Osteoblast (primary cell): Measurements from ENCODE around the gene IDNK. TPM values are rescaled to one million over a fixed set of nuclear protein-coding genes. Genes with fewer than 3 reads are reported as not detected.

ENCODE experiments used
- DNase-seq: peaks from one replicate; pipeline ENCODE4 v3.0.0; 2011; ENCODE audit warnings: low spot score, mixed read lengths; ENCODE audit not compliant: insufficient read length; ENCODE audit errors: missing footprints
- H2AFZ ChIP-seq: 2 replicates; pipeline ENCODE4 v1.6.0; 2011; ENCODE audit warnings: mild to moderate bottlenecking, low read length
- H3K27ac ChIP-seq: 2 replicates; pipeline ENCODE4 v1.5.1; 2011; ENCODE audit warnings: mild to moderate bottlenecking, low read depth, low read length, moderate library complexity
- H3K27me3 ChIP-seq: 2 replicates; pipeline ENCODE4 v1.6.0; 2012; ENCODE audit warnings: mild to moderate bottlenecking, control low read depth, inconsistent platforms, low read length, moderate library complexity; ENCODE audit not compliant: insufficient read depth
- H3K36me3 ChIP-seq: 2 replicates; pipeline ENCODE4 v1.5.1; 2011; ENCODE audit warnings: mild to moderate bottlenecking, low read length, control low read depth, moderate library complexity; ENCODE audit not compliant: insufficient read depth
- H3K4me1 ChIP-seq: 2 replicates; pipeline ENCODE4 v1.5.1; 2011; ENCODE audit warnings: mild to moderate bottlenecking, low read length, control low read depth, moderate library complexity; ENCODE audit not compliant: insufficient read depth
- H3K4me2 ChIP-seq: 2 replicates; pipeline ENCODE4 v1.6.0; 2011; ENCODE audit warnings: mild to moderate bottlenecking, low read length; ENCODE audit not compliant: insufficient read depth
- H3K4me3 ChIP-seq: fragments of 200-600 bp; sonication (generic); 3 replicates; pipeline ENCODE4 v1.5.1; 2012; ENCODE audit warnings: mild to moderate bottlenecking, low read length, inconsistent platforms; ENCODE audit not compliant: insufficient read depth
- H3K79me2 ChIP-seq: 2 replicates; pipeline ENCODE4 v1.6.0; 2012; ENCODE audit warnings: mild to moderate bottlenecking, low read length, control low read depth, inconsistent platforms; ENCODE audit not compliant: insufficient read depth
- H3K9me3 ChIP-seq: 2 replicates; pipeline ENCODE4 v1.5.1; 2011; ENCODE audit warnings: low read depth, low read length, control low read depth
- H4K20me1 ChIP-seq: 2 replicates; pipeline ENCODE4 v1.6.0; 2012; ENCODE audit warnings: mild to moderate bottlenecking, low read length, control low read depth; ENCODE audit not compliant: insufficient read depth
- CTCF ChIP-seq: IDR thresholded peaks from 2 replicates; pipeline ENCODE4 v1.5.1; 2011; ENCODE audit warnings: mild to moderate bottlenecking, low read depth, low read length, moderate library complexity; ENCODE audit errors: extremely low read depth
- total RNA-seq: library from RNA; depleted of rRNA; stranded (reverse); fragments of >200 nt; gene quantifications from 2 replicates; pipeline ENCODE4 v1.2.3, GENCODE V29; 2012

The IDNK gene
- total RNA-seq, 1 donor: 4.0 TPM

GRCh38 chr9:83584995-83585394 is 37.9 kb upstream of the IDNK start:
- Histone ChIP-seq H3K79me2 (no peaks in the 10 kb centered on the region), H3K9me3 (no peaks in the 10 kb centered on the region), H3K4me3 (no peak overlapping the region), H3K4me2 (no peak overlapping the region), H3K27ac (no peak overlapping the region), H3K27me3 (no peaks in the 10 kb centered on the region), H3K36me3 (no peaks in the 10 kb centered on the region), H3K4me1 (peaks cover 2% of the 10 kb centered on the region), H2AFZ (no peak overlapping the region), H4K20me1 (no peaks in the 10 kb centered on the region)
- DNase-seq: no peak
- TF ChIP-seq CTCF: no peak

- DNase-seq: no peak
- no peaks in the 10 kb centered on the region for H4K20me1 ChIP-seq
- TF ChIP-seq CTCF: no peak
These were observed 34.7 kb upstream of the IDNK start for GRCh38 chr9:83588256-83588655.

GRCh38 chr9:83596899-83597504 is 25.9 kb upstream of the IDNK start:
- Histone ChIP-seq H2AFZ (no peak overlapping the region), H3K4me3 (no peak overlapping the region), H4K20me1 (no peaks in the 10 kb centered on the region), H3K9me3 (no peaks in the 10 kb centered on the region), H3K27ac (no peak overlapping the region), H3K79me2 (no peaks in the 10 kb centered on the region), H3K36me3 (no peaks in the 10 kb centered on the region), H3K27me3 (no peaks in the 10 kb centered on the region), H3K4me2 (no peak overlapping the region), H3K4me1 (no peaks in the 10 kb centered on the region)
- peak; percentile 75 for TF ChIP-seq CTCF
- DNase-seq: peak; percentile 79

More at GRCh38 chr9:83588256-83588655, 34.7 kb upstream of the IDNK start:
- Histone ChIP-seq H3K4me1 (no peaks in the 10 kb centered on the region), H3K79me2 (no peaks in the 10 kb centered on the region), H3K27ac (no peak overlapping the region), H3K4me3 (no peak overlapping the region), H3K9me3 (no peaks in the 10 kb centered on the region), H2AFZ (no peak overlapping the region), H3K36me3 (no peaks in the 10 kb centered on the region), H3K27me3 (no peaks in the 10 kb centered on the region), H3K4me2 (no peak overlapping the region)

GRCh38 chr9:83598487-83598886 is 24.5 kb upstream of the IDNK start:
- H3K27ac ChIP-seq: no peak overlapping the region

More at GRCh38 chr9:83598487-83598886, 24.5 kb upstream of the IDNK start:
- Histone ChIP-seq H4K20me1 (no peaks in the 10 kb centered on the region), H3K9me3 (no peaks in the 10 kb centered on the region), H3K27me3 (no peaks in the 10 kb centered on the region), H3K79me2 (no peaks in the 10 kb centered on the region), H3K4me1 (no peaks in the 10 kb centered on the region), H2AFZ (no peak overlapping the region), H3K4me2 (no peak overlapping the region), H3K36me3 (no peaks in the 10 kb centered on the region), H3K4me3 (no peak overlapping the region)
- TF ChIP-seq CTCF: no peak
- no peak for DNase-seq
